GM18526 (cell line): ENCODE results near the gene DBI.

Experiments used
- POLR2A ChIP-seq: IDR thresholded peaks from 3 replicates; pipeline ENCODE4 v1.6.1; 2011; ENCODE audit not compliant: insufficient read length; ENCODE audit errors: extremely low read depth

DBI gene

DNA sequence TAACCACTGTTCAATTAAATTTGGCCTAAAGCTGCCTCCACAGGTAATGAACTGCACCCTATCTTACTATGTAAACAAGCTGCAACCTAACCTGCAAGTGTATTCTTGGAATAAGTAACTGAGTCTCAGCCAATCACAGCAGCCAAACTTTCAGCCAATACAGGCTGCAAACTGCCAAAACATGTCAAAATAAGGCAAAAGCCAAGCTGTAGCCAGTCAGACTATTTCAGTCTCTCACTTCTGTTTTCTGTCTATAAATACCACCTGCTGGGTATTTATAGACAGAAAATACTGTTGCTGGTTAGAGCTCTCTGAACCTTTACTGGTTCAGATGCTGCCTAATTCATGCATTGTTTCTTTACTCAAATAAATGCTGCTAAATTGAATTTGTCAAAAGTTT lies 14.4 kb upstream of the DBI start:
- peak; percentile 24 for TF ChIP-seq POLR2A

DNA sequence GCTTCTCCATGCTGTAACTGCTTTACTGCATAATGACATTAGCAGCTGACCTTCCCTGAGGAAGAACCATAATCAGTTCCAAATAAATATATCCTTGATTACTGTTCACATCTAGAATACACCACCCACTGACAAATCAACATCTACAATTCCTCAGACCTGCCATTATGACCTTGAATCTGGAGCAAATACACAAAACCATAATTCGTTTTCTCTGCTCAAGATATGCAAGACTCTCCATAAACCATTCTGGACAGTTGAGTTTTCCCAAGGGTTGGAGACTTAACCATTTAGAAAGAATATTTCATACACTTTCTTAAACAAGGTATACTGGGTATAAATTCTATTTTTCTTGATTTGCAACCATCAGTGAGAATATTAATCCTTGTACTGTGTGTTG lies 11.9 kb upstream of the DBI start:
- no peak for TF ChIP-seq POLR2A

DNA sequence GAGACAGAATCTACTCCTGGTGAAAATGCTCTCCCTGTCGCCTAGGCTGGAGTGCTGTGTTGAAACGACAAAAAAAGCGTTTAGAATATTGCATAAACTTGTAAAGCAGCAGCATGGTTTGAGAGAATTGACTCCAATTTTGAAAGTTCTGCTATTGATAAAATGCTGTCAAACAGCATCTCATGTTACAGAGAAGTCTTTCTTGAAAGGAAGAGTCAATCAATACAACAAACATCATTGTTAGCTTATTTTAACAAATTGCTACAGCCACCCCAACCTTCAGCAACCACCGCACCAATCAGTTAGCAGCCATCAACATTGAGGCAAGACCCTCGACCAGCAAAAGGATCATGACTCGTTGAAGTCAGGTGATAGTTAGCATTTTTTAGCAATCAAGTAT lies 7.0 kb upstream of the DBI start:
- no peak for TF ChIP-seq POLR2A

DNA sequence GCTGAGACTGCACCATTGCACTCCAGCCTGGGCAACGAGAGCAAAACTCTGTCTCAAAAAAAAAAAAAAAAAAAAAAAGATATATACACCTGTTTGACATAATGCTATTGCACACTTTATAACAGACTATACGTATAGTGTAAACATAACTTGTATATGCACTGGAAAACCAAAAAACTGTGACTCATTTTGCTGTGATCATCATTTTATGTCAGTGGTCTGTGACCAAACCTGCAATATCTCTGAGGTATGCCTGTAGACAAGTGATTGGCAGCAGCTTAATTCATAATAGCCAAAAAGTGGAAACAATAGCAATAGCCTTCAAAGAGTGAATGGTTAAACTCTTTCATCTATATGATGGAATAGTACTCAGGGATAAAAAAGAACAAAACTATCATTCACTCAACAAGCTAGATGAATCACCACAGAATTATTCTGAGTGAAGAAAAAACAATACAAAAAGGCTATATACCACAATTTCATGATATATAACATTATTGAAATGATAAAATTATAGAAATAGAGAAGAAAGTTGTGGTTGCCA lies 6.3 kb upstream of the DBI start:
- no peak for TF ChIP-seq POLR2A

DNA sequence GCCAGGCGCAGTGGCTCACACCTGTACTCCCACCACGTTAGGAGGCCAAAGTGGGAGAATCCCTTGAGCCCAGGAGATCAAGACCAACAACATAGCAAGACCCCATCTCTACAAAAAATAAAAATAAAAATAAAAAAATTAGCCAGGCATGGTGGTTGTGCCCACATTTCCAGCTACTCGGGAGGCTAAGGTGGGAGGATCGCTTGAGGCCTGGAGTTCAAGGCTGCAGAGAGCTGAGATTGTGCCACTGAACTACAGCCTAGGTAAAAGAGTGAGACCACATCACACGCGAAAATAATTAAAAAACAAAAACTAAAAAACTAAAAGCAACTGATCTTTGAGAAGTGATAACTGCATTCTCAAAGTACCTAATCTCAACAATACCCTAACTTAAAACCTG lies 2.0 kb upstream of the DBI start:
- no peak for TF ChIP-seq POLR2A

DNA sequence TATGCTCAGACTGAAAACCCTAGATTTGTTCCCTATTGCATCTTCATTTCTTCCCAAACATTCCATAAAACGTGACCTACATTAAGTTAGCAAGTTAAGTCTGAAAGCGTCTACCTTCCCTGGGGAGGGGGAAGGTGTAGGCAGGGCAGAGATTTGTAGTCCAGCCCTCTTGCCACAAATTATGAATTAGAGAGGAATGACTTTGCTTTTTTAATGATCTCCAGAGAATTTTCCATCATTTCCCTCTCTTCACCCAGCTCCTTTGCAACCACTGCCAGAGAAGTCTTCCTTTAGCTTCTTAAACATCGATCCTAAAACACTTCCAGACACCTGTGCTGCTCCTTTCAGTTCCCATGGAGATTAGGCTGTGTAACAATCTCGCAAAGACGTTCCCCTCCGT lies 1.3 kb upstream of the DBI start:
- TF ChIP-seq POLR2A: no peak

DNA sequence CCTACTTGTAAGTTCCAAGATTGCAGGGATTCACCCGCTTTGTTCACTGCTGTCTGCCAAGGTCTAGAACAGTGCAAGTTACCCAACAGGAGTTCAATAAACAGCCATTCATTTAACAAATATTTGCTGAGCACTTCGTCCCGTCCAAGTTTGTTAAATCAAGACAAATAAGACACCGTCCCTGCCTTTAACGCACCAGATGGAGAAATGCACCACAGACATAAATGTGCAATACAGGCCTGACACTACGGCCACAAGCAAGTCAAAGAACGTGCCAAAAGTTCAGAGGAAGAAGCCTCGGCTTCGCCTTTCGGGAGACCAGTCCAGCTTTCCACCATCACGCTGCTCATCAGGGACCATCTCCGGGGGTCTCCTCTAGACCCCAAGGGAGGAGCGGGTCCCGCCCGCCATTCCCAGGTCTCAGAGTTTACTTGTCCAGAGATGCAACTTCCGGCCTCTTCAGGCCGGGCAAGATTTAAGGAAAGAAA lies 572 bp upstream of the DBI start:
- no peak for TF ChIP-seq POLR2A

DNA sequence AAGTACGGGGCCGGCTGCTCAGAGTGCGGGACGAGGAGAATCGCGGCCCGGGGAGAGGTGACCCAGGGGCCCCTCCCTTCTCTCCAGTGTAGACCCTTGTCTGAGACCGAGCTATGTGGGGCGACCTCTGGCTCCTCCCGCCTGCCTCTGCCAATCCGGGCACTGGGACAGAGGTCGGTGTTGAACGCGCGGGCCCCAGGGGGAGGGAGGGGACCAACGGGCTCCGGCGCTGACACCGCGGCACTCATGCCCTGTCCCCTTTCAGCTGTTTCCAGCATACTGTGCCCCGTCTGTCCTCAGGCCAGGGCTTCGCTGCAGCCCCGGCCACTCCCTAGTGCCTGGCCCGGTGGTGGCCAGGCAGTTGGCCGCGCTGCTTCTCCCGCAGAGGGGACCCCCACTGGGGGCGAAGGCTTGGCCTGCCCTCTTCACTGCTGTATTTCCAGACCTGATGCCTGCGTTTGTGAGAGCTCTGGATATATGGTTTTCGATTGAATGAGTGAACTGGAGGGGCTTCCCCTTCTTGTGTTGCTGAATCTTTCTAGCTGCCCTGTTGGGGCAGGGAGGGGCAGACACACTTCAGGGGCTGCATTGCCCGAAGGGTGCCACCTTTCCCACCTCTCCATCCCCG lies 809 bp downstream of the DBI start:
- TF ChIP-seq POLR2A: no peak

DNA sequence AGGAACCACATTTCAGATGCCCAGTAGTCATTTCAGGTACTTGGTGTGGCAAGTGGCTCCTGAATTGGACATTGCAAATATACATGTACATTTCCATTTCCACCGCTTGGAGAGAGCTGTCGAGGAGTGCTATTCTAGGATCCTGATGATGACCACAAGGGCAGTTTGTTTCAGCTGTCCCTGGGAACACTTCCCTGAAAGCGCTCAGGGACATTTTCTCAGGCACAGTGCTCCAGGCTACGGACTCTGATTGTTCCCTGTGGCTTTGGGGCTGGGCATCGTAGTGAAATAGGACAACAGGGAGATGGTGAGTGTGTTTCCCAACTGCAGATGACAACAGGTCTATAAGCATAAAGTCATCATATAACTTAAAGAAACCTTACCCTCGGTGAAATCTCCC lies 3.1 kb downstream of the DBI start:
- TF ChIP-seq POLR2A: no peak

DNA sequence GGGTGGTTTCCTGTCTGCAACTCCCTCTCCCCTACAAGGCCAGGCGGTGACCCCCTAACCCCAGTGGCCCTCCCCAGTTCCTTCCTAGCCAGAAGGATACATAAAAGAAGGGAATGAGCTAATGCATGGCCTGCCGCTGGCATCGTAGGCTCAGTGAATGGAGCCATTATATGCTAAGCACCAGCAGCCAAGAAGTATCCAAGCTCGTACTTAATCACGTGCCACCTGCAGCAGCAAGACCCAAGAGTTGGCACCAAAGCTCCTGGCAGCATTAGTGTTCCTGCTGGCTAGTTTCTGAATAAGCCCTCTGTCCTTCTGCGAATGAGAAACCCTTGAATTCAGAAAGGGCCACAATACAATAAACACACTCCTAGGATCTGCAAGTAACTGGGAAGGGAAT lies 4.3 kb downstream of the DBI start:
- TF ChIP-seq POLR2A: no peak

DNA sequence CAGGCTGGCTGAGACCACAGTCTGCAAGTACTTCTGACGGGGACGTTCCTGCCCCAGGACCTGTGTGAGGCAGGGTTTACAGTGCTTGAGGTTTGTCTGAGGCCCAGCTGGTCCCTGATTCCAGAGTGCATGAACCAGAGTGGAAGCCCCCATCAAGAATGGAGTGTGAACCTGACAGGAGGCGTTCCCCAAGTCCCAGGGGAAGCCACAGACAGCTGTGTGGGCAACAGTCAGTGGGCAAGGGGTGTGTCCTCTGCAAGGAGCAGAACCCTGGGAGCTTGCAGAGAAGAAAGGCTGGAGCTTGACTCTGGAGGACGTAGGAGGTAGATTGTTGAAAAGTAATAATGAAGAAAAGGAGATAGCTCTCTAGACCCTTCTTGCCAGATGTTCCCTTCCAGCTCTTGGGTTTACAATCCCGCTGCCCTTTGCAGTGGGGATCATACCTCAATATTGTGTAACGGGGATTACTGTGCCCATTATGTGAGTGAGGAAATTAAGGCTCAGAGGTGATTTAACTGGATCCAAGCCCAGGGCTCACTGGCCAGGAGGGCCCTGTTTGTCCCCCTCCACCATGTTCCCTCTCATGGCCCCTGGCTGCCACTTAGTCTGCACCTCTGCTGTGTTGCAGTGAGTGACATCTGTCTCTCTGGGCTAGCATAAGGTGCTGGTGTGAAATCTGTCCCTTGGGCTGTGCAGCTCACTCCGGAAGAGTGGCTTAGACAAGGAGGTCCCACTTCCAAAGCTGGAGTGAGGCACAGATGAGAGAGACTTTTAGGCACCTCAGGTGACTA lies 6.2 kb downstream of the DBI start:
- no peak for TF ChIP-seq POLR2A

DNA sequence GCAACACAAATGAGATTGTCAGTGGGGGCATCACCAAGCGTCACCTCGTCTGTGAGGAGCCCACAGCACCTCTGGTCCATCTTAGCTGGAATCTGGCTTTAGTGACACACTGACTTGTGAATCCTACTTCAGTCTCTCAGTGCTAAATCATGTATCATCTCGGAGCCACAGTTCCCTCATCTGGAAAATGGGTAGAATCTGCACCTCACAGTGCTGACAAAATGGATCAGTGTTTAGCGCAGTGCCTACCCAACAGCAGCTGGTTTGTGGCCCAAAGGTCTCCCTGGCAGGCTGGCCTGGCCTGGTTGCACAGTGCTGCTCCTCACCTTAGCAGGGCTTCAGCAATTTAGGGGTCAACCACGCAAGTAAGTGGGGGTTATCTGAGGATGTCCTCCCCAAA lies 10.0 kb downstream of the DBI start:
- no peak for TF ChIP-seq POLR2A

DNA sequence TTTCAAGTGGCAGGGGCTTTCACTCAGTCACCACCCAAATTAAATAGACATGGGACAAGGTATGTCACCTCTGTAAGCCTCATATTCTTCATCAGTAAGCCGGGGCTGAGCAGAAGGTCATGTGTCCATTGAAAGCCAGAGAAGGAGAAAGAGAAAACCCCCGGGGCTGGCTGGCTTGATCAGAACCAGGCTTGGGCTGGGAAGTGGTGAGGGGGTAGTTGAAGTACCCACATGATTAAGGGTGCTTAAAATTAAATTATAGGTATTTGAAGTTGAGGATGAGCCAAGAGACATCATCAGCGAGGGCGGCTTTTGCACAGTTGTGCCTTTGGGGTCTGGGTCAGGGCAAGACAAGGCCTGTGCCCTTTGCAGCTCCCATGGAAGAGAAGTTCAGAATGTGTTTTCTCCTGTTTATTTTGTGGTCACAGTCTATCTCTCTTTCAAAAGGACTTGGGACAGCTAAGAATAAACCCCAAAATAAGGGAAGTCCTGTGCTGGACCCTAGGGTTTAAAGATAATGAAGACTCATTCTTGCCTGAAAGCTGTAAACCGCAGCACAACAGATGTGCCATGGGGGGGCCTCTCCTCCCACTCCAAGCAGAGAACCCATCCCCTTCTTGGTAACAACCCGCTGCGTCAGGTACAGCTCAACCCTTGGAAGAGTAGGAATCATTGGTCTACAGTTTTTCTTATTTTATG lies 10.7 kb downstream of the DBI start:
- no peak for TF ChIP-seq POLR2A

DNA sequence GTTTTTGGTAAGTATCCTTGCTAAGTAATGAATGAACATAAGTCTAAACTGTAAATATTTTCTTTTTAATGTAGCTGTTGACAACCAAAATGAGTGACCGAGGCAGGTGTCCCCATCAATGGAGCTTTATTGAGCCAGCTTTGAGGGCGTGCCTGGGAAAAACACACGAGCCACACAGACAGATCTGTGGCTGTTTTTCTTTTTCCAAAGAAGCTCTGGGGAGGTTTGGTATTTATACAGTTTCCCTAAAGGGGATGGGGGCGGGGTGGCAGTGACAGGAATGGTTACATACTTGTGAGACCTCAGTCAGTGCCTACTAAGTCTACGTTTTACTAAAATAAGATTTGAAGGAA lies 11.2 kb downstream of the DBI start:
- no peak for TF ChIP-seq POLR2A

DNA sequence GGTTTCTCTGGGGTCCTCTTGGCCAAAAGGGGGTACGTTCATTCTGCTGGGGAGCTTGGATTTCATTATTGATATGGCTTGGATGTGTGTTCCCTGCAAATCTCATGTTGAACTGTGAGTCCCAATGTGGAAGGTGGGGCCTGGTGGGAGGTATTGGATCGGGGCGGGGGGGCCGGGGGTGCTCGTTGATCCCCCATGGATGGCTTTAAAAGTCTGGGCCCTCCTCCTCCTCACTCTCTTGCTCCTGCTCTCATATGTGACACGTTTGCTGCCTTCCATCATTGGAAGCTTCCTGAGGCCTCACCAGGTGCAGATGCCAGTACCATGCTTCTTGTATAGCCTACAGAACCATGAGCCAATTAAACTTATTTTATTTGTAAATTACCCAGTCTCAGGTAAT lies 11.8 kb downstream of the DBI start:
- no peak for TF ChIP-seq POLR2A
